Adrenal gland (tissue), 5 donors: ENCODE results near the gene SMIM44.

Experiments
- CTCF ChIP-seq, 6 experiments: fragments of 450-650 bp in 4 of 6; fragments of 200-600 bp in 2 of 6; sonication (generic) in 1 of 6; IDR thresholded peaks; 1 replicate in 5 of 6; 2 replicates in 1 of 6; pipeline versions ENCODE4 v1.5.1 to v1.8.0; 2016 to 2021; ENCODE audit warnings: antibody characterized with exemption in 6 of 6, mild to moderate bottlenecking in 2 of 6, moderate library complexity in 1 of 6
- POLR2A ChIP-seq, 2 donors: fragments of 450-650 bp; IDR thresholded peaks; one replicate each; pipeline ENCODE4 v1.6.1; 2017; ENCODE audit warnings: antibody characterized with exemption in 2 of 2, mild to moderate bottlenecking in 2 of 2, moderate library complexity in 1 of 2
- donor health status: DM: no; HTN: no; CAD: no.

DNA sequence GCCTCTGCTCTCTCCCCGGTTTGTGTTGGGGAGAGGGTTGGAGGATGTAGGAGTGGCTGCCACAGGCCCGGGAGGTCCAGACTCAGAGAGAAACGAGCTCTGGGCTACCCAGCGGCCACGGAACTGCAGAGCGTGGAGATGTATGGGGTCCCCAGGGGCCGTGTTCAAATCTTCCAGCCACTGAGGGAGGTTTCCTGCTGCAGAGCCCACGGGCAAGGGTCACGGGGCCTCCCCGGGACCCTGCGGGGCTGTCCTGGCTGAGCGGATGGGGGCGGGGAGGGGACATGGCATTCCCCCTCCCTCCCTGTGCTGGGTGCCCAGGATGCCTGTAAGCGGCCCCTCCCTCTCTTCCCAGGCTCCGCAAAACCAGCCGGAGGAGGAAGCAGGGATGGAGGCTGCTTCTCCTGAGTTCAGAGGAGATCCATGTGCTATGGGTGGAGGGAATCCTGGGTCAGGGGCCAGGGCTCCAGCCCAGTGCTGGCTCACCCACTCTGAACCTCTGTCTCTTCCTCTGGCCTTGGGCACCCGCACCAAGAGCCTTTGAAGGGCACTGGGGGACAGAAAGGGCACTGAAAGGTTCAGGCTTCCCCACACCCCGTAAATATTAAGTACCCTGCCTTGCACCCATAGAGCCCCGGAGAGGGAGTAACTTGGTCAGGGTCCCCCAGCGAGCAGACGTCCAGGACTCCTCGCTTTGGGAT lies 25.6 kb downstream of the SMIM44 start:
- no peak for TF ChIP-seq CTCF (IDR thresholded peaks at IDR 0.05)
- TF ChIP-seq POLR2A (IDR thresholded peaks at IDR 0.05): no peak
